Measurements from ENCODE around the gene XNDC1N. TPM values are rescaled to one million over a fixed set of nuclear protein-coding genes. Genes with fewer than 3 reads are reported as not detected.

Gene XNDC1N
- total RNA-seq, 1 donor from 2014 or later: 7.0 TPM

DNA sequence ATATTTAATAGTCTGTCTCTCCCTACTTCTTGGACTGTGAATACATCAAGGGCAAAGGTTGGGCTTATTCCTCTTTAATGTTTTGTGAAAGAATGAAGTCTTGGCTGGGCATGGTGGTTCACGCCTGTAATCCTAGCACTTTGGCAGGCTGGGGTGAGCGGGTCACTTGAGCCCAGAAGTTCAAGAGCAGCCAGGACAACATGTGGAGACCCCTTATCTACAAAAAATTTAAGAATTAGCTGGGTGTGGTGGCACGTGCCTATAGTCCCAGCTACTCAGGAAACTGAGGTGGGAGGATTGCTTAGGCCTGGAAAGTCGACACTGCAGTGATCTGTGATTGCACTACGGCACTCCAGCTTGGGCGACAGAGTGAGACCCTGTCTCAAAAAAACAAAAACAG, 20.6 kb upstream of the XNDC1N start:
- H3K4me3 ChIP-seq: no peak overlapping the region
- ATAC-seq (no peak), DNase-seq (no peak)
- intact Hi-C loops (cut with DNase I): no loop called here
- H3K27ac ChIP-seq: no peak overlapping the region
- no peaks in the 10 kb centered on the region for H3K27me3 ChIP-seq
- no peaks in the 10 kb centered on the region for H3K9me3 ChIP-seq
- H3K4me1 ChIP-seq: peaks cover 9% of the 10 kb centered on the region
- TF ChIP-seq, protein P1, sequence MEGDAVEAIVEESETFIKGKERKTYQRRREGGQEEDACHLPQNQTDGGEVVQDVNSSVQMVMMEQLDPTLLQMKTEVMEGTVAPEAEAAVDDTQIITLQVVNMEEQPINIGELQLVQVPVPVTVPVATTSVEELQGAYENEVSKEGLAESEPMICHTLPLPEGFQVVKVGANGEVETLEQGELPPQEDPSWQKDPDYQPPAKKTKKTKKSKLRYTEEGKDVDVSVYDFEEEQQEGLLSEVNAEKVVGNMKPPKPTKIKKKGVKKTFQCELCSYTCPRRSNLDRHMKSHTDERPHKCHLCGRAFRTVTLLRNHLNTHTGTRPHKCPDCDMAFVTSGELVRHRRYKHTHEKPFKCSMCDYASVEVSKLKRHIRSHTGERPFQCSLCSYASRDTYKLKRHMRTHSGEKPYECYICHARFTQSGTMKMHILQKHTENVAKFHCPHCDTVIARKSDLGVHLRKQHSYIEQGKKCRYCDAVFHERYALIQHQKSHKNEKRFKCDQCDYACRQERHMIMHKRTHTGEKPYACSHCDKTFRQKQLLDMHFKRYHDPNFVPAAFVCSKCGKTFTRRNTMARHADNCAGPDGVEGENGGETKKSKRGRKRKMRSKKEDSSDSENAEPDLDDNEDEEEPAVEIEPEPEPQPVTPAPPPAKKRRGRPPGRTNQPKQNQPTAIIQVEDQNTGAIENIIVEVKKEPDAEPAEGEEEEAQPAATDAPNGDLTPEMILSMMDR (IDR thresholded peaks at IDR 0.05): no peak
- no peaks in the 10 kb centered on the region for H3K36me3 ChIP-seq

DNA sequence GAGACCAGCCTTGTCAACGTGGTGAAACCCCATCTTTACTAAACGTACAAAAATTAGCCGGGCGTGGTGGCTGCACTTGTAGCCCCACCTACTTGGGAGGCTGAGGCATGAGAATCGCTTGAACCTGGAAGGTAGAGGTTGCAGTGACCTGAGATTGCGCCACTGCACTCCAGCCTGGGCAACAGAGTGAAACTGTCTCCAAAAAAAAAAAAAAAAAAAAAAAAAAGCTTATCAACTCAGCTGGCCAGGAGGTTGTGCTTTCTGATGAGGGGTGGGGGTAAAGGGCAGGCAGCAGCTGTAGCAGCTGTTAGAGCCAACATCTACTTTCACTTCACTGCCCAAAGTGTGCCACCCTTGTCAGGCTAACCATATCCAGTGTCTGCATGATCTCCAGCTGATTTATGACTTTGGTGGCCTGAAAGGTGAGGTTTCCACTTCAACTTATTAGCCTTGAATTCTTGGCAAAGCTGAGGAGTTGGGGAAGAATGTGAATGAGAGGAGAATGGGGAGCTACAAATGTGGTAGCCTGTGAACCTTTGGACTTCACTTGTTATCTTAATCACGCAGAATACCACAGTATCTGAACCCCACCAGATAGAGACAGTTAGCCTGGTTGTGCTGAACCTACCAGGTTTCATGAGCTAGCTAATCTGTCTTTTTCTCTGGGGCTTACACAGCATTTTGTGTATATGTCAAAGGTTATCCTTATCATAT, 20.1 kb upstream of the XNDC1N start:
- no peak for DNase-seq
- TF ChIP-seq, protein P1 (IDR thresholded peaks at IDR 0.05): no peak

DNA sequence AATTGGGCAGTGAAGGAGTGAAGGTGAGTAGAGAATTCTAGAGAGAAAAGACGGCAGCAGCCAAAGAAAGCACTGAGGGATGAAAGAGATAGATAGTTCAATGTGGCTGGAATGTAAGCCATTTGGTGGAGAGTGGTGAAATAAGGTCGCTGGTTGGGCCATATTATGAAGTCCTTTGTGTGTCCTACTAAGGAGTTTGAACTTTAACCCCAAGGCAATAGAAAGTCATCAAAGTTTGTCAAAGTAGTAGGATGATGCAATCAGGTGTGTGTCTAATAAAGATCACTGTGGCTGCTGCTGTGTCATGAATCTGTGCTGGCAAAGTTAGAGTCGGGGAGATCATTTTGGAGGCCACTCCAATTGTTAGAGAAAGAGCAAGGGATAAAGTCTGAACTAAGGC, 19.1 kb upstream of the XNDC1N start:
- TF ChIP-seq, protein P1 (IDR thresholded peaks at IDR 0.05): no peak
- H3K4me3 ChIP-seq: no peak overlapping the region
- no peak for ATAC-seq
- H3K36me3 ChIP-seq: no peaks in the 10 kb centered on the region
- H3K27me3 ChIP-seq: no peaks in the 10 kb centered on the region
- intact Hi-C loops (cut with DNase I): no loop called here
- peaks cover 9% of the 10 kb centered on the region for H3K4me1 ChIP-seq
- H3K27ac ChIP-seq: no peak overlapping the region
- no peak for DNase-seq
- no peaks in the 10 kb centered on the region for H3K9me3 ChIP-seq

More for the DNA sequence above, 20.1 kb upstream of the XNDC1N start:
- Histone ChIP-seq H3K36me3 (no peaks in the 10 kb centered on the region), H3K4me3 (no peak overlapping the region), H3K4me1 (peaks cover 9% of the 10 kb centered on the region), H3K9me3 (no peaks in the 10 kb centered on the region), H3K27ac (no peak overlapping the region), H3K27me3 (no peaks in the 10 kb centered on the region)
- ATAC-seq: peak; percentile 13
- intact Hi-C loops (cut with DNase I): no loop called here

GRCh38 chr11:71946144-71946571, 17.8 kb upstream of the XNDC1N start:
- Histone ChIP-seq H3K9me3 (no peaks in the 10 kb centered on the region), H3K27ac (no peak overlapping the region), H3K4me3 (no peak overlapping the region), H3K4me1 (peaks cover 9% of the 10 kb centered on the region), H3K27me3 (no peaks in the 10 kb centered on the region), H3K36me3 (no peaks in the 10 kb centered on the region)
- TF ChIP-seq, protein P1 (IDR thresholded peaks at IDR 0.05): no peak
- DNase-seq: no peak
- no peak for ATAC-seq
- intact Hi-C loops (cut with DNase I): no loop called here

DNA sequence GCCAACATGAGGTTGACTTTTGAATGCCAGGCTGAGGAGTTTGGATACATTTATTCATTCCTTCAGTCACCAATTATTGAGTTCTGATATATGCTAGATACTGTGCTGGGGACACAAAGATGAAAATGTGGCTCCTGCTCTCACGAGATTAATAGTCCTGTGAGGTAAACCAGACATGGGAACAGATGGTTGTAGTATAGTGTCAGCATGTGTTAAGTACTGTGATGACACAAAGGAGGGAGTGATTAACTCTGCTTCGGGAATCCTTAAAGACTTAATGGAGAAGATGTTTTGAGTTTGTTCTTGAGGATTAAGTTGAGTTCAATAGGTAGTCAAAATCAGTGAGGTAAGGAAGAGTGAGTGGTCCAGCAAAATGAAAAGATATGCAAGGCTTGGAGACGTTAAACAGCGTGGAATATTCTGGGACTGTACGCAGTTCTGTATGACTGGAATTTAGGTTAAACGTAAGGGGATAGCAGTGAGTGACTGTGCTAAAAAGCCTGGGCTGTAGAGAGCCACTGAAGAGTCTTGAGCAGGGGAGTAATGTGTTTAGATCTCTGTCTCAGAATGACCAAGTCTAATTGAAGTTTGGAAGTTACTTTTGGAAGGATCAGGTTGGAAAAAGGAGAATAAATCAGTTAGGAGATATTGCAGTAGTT, 12.3 kb upstream of the XNDC1N start:
- Histone ChIP-seq H3K27ac (no peak overlapping the region), H3K36me3 (no peaks in the 10 kb centered on the region), H3K4me1 (peaks cover 8% of the 10 kb centered on the region), H3K27me3 (no peaks in the 10 kb centered on the region), H3K4me3 (no peak overlapping the region), H3K9me3 (no peaks in the 10 kb centered on the region)
- DNase-seq: no peak
- no peak for ATAC-seq
- intact Hi-C loops (cut with DNase I): no loop called here
- TF ChIP-seq, protein P1 (IDR thresholded peaks at IDR 0.05): no peak

Measured in upper lobe of right lung (tissue), 1 donor.